ENCODE data around the gene SOX18.
"Not testable (repeated sequence)": the region's sequence is repeated elsewhere in the genome, so short reads cannot be mapped to it uniquely, and the experiment has no call there.

The SOX18 gene

GRCh38 chr20:64025101-64025825 lies 24.2 kb downstream of the SOX18 start:
- no peak overlapping the region for H3K4me3 ChIP-seq (ENCODE audit: extremely low read depth, insufficient read depth, low read length, poor library complexity, severe bottlenecking)
- H3K36me3 ChIP-seq (ENCODE audit: control insufficient read depth, insufficient read depth, low read length): peaks cover 95% of the 10 kb centered on the region
- no peaks in the 10 kb centered on the region for H3K9me3 ChIP-seq (ENCODE audit: control insufficient read depth, low read length)
- WGBS, 2 experiments (ENCODE audit: insufficient coverage in 2 of 2): 96 to 97% methylated on average over 17 to 18 of the region's 18 CpGs
- H3K4me1 ChIP-seq (ENCODE audit: control insufficient read depth, insufficient read depth, low read length, poor library complexity, severe bottlenecking): no peaks in the 10 kb centered on the region
- H3K27ac ChIP-seq (ENCODE audit: low read depth, low read length, severe bottlenecking): no peak overlapping the region

- 96% methylated on average over 10 to 11 of the region's 17 CpGs for WGBS, 2 experiments (ENCODE audit: insufficient coverage in 2 of 2)
- H3K36me3 ChIP-seq (ENCODE audit: control insufficient read depth, insufficient read depth, low read length): peaks cover 95% of the 10 kb centered on the region
- H3K4me1 ChIP-seq (ENCODE audit: control insufficient read depth, insufficient read depth, low read length, poor library complexity, severe bottlenecking): no peaks in the 10 kb centered on the region
- H3K9me3 ChIP-seq (ENCODE audit: control insufficient read depth, low read length): no peaks in the 10 kb centered on the region
- no peak overlapping the region for H3K27ac ChIP-seq (ENCODE audit: low read depth, low read length, severe bottlenecking)
- no peak overlapping the region for H3K4me3 ChIP-seq (ENCODE audit: extremely low read depth, insufficient read depth, low read length, poor library complexity, severe bottlenecking)
These were observed 25.1 kb downstream of the SOX18 start for GRCh38 chr20:64024141-64024990.

GRCh38 chr20:64023361-64024140 lies 25.9 kb downstream of the SOX18 start:
- H3K4me1 ChIP-seq (ENCODE audit: control insufficient read depth, insufficient read depth, low read length, poor library complexity, severe bottlenecking): no peaks in the 10 kb centered on the region
- H3K4me3 ChIP-seq (ENCODE audit: extremely low read depth, insufficient read depth, low read length, poor library complexity, severe bottlenecking): no peak overlapping the region
- H3K27ac ChIP-seq (ENCODE audit: low read depth, low read length, severe bottlenecking): no peak overlapping the region
- 92 to 95% methylated on average over 8 to 11 of the region's 15 CpGs for WGBS, 2 experiments (ENCODE audit: insufficient coverage in 2 of 2)
- H3K36me3 ChIP-seq (ENCODE audit: control insufficient read depth, insufficient read depth, low read length): peaks cover 94% of the 10 kb centered on the region
- H3K9me3 ChIP-seq (ENCODE audit: control insufficient read depth, low read length): no peaks in the 10 kb centered on the region

GRCh38 chr20:64022671-64023360 lies 26.6 kb downstream of the SOX18 start:
- no peaks in the 10 kb centered on the region for H3K4me1 ChIP-seq (ENCODE audit: control insufficient read depth, insufficient read depth, low read length, poor library complexity, severe bottlenecking)
- no peaks in the 10 kb centered on the region for H3K9me3 ChIP-seq (ENCODE audit: control insufficient read depth, low read length)
- WGBS, 2 experiments (ENCODE audit: insufficient coverage in 2 of 2): 98% methylated on average over 13 to 17 of the region's 17 CpGs
- no peak overlapping the region for H3K27ac ChIP-seq (ENCODE audit: low read depth, low read length, severe bottlenecking)
- no peak overlapping the region for H3K4me3 ChIP-seq (ENCODE audit: extremely low read depth, insufficient read depth, low read length, poor library complexity, severe bottlenecking)
- H3K36me3 ChIP-seq (ENCODE audit: control insufficient read depth, insufficient read depth, low read length): peaks cover 94% of the 10 kb centered on the region

GRCh38 chr20:64021124-64021975 lies 28.1 kb downstream of the SOX18 start:
- peaks cover 93% of the 10 kb centered on the region for H3K36me3 ChIP-seq (ENCODE audit: control insufficient read depth, insufficient read depth, low read length)
- no peak overlapping the region for H3K4me3 ChIP-seq (ENCODE audit: extremely low read depth, insufficient read depth, low read length, poor library complexity, severe bottlenecking)
- H3K9me3 ChIP-seq (ENCODE audit: control insufficient read depth, low read length): no peaks in the 10 kb centered on the region
- no peak overlapping the region for H3K27ac ChIP-seq (ENCODE audit: low read depth, low read length, severe bottlenecking)
- WGBS, 2 experiments (ENCODE audit: insufficient coverage in 2 of 2): 96 to 97% methylated on average over 24 to 34 of the region's 36 CpGs
- H3K4me1 ChIP-seq (ENCODE audit: control insufficient read depth, insufficient read depth, low read length, poor library complexity, severe bottlenecking): no peaks in the 10 kb centered on the region

GRCh38 chr20:64015635-64016034 lies 33.8 kb downstream of the SOX18 start:
- H3K9me3 ChIP-seq (ENCODE audit: control insufficient read depth, low read length): no peaks in the 10 kb centered on the region
- 100% methylated on average over 1 of the region's 2 CpGs for WGBS, 2 experiments (ENCODE audit: insufficient coverage in 2 of 2)
- H3K4me1 ChIP-seq (ENCODE audit: control insufficient read depth, insufficient read depth, low read length, poor library complexity, severe bottlenecking): no peaks in the 10 kb centered on the region
- no peak overlapping the region for H3K4me3 ChIP-seq (ENCODE audit: extremely low read depth, insufficient read depth, low read length, poor library complexity, severe bottlenecking)
- no peak overlapping the region for H3K27ac ChIP-seq (ENCODE audit: low read depth, low read length, severe bottlenecking)
- peaks cover 85% of the 10 kb centered on the region for H3K36me3 ChIP-seq (ENCODE audit: control insufficient read depth, insufficient read depth, low read length)

GRCh38 chr20:64012385-64013154 lies 36.9 kb downstream of the SOX18 start:
- 90% methylated on average over 2 of the region's 20 CpGs; no CpG with 5 or more reads in 1 of the 2 experiments for WGBS, 2 experiments (ENCODE audit: insufficient coverage in 2 of 2)
- H3K27ac ChIP-seq (ENCODE audit: low read depth, low read length, severe bottlenecking); H3K4me1 ChIP-seq (ENCODE audit: control insufficient read depth, insufficient read depth, low read length, poor library complexity, severe bottlenecking); H3K9me3 ChIP-seq (ENCODE audit: control insufficient read depth, low read length); H3K4me3 ChIP-seq (ENCODE audit: extremely low read depth, insufficient read depth, low read length, poor library complexity, severe bottlenecking): not testable (repeated sequence)
- peaks cover 87% of the 10 kb centered on the region for H3K36me3 ChIP-seq (ENCODE audit: control insufficient read depth, insufficient read depth, low read length)

- H3K27ac ChIP-seq (ENCODE audit: low read depth, low read length, severe bottlenecking): no peak overlapping the region
- no peak overlapping the region for H3K4me3 ChIP-seq (ENCODE audit: extremely low read depth, insufficient read depth, low read length, poor library complexity, severe bottlenecking)
- H3K9me3 ChIP-seq (ENCODE audit: control insufficient read depth, low read length): peaks cover 10% of the 10 kb centered on the region
- no peaks in the 10 kb centered on the region for H3K4me1 ChIP-seq (ENCODE audit: control insufficient read depth, insufficient read depth, low read length, poor library complexity, severe bottlenecking)
- 97 to 98% methylated on average over 16 of the region's 16 CpGs for WGBS, 2 experiments (ENCODE audit: insufficient coverage in 2 of 2)
- peaks cover 86% of the 10 kb centered on the region for H3K36me3 ChIP-seq (ENCODE audit: control insufficient read depth, insufficient read depth, low read length)
These were observed 38.1 kb downstream of the SOX18 start for GRCh38 chr20:64011366-64011779.

- WGBS, 2 experiments (ENCODE audit: insufficient coverage in 2 of 2): 96 to 98% methylated on average over 7 to 8 of the region's 8 CpGs
- Histone ChIP-seq H3K27ac (ENCODE audit: low read depth, low read length, severe bottlenecking) (no peak overlapping the region), H3K36me3 (ENCODE audit: control insufficient read depth, insufficient read depth, low read length) (peaks cover 85% of the 10 kb centered on the region), H3K9me3 (ENCODE audit: control insufficient read depth, low read length) (peaks cover 10% of the 10 kb centered on the region), H3K4me1 (ENCODE audit: control insufficient read depth, insufficient read depth, low read length, poor library complexity, severe bottlenecking) (no peaks in the 10 kb centered on the region), H3K4me3 (ENCODE audit: extremely low read depth, insufficient read depth, low read length, poor library complexity, severe bottlenecking) (no peak overlapping the region)
These were observed 38.7 kb downstream of the SOX18 start for GRCh38 chr20:64010711-64011237.
